ENCODE data around the gene EHMT1.

Gene EHMT1

GRCh38 chr9:137786511-137786920 is 167.7 kb downstream of the EHMT1 start:
- DNase-seq (ENCODE audit: low read depth, low spot score) = no peak
- H3K4me3 ChIP-seq (ENCODE audit: low read length) = no peak overlapping the region

GRCh38 chr9:137787381-137787780 is 168.6 kb downstream of the EHMT1 start:
- peak; percentile 3 for DNase-seq (ENCODE audit: low read depth, low spot score)
- no peak overlapping the region for H3K4me3 ChIP-seq (ENCODE audit: low read length)

GRCh38 chr9:137787786-137788505 is 169.1 kb downstream of the EHMT1 start:
- no peak overlapping the region for H3K4me3 ChIP-seq (ENCODE audit: low read length)
- DNase-seq (ENCODE audit: low read depth, low spot score) = no peak

GRCh38 chr9:137788561-137789294 is 169.9 kb downstream of the EHMT1 start:
- DNase-seq (ENCODE audit: low read depth, low spot score) = no peak
- no peak overlapping the region for H3K4me3 ChIP-seq (ENCODE audit: low read length)

GRCh38 chr9:137789295-137789895 is 170.6 kb downstream of the EHMT1 start:
- no peak overlapping the region for H3K4me3 ChIP-seq (ENCODE audit: low read length)
- DNase-seq (ENCODE audit: low read depth, low spot score) = no peak

- no peak for DNase-seq (ENCODE audit: low read depth, low spot score)
- H3K4me3 ChIP-seq (ENCODE audit: low read length) = no peak overlapping the region
Observed at GRCh38 chr9:137791947-137792346, 173.1 kb downstream of the EHMT1 start.

- DNase-seq (ENCODE audit: low read depth, low spot score) = no peak
- no peak overlapping the region for H3K4me3 ChIP-seq (ENCODE audit: low read length)
Observed at GRCh38 chr9:137793196-137793841, 174.5 kb downstream of the EHMT1 start.

GRCh38 chr9:137795156-137795666 is 176.4 kb downstream of the EHMT1 start:
- no peak overlapping the region for H3K4me3 ChIP-seq (ENCODE audit: low read length)
- DNase-seq (ENCODE audit: low read depth, low spot score) = no peak

- no peak for DNase-seq (ENCODE audit: low read depth, low spot score)
- H3K4me3 ChIP-seq (ENCODE audit: low read length) = no peak overlapping the region
Observed at GRCh38 chr9:137797206-137798120, 178.7 kb downstream of the EHMT1 start.

GRCh38 chr9:137798142-137798541 is 179.3 kb downstream of the EHMT1 start:
- DNase-seq (ENCODE audit: low read depth, low spot score) = no peak
- H3K4me3 ChIP-seq (ENCODE audit: low read length) = no peak overlapping the region

- no peak overlapping the region for H3K4me3 ChIP-seq (ENCODE audit: low read length)
- DNase-seq (ENCODE audit: low read depth, low spot score) = no peak
Observed at GRCh38 chr9:137798901-137799629, 180.3 kb downstream of the EHMT1 start.

GRCh38 chr9:137799630-137799983 is 180.8 kb downstream of the EHMT1 start:
- no peak for DNase-seq (ENCODE audit: low read depth, low spot score)
- no peak overlapping the region for H3K4me3 ChIP-seq (ENCODE audit: low read length)

- no peak overlapping the region for H3K4me3 ChIP-seq (ENCODE audit: low read length)
- DNase-seq (ENCODE audit: low read depth, low spot score) = no peak
Observed at GRCh38 chr9:137800196-137801022, 181.6 kb downstream of the EHMT1 start.

GRCh38 chr9:137801023-137801319 is 182.2 kb downstream of the EHMT1 start:
- no peak for DNase-seq (ENCODE audit: low read depth, low spot score)

GRCh38 chr9:137802021-137802420 is 183.2 kb downstream of the EHMT1 start:
- H3K4me3 ChIP-seq (ENCODE audit: low read length) = no peak overlapping the region
- no peak for DNase-seq (ENCODE audit: low read depth, low spot score)

More at GRCh38 chr9:137801023-137801319, 182.2 kb downstream of the EHMT1 start:
- no peak overlapping the region for H3K4me3 ChIP-seq (ENCODE audit: low read length)

- DNase-seq (ENCODE audit: low read depth, low spot score) = no peak
- H3K4me3 ChIP-seq (ENCODE audit: low read length) = no peak overlapping the region
Observed at GRCh38 chr9:137802521-137803243, 183.9 kb downstream of the EHMT1 start.

Data from Jurkat, Clone E6-1 (cell line).